Measurements from ENCODE around the gene CDYL2.
"Not testable (repeated sequence)": the region's sequence is repeated elsewhere in the genome, so short reads cannot be mapped to it uniquely, and the experiment has no call there.

The CDYL2 gene

DNA sequence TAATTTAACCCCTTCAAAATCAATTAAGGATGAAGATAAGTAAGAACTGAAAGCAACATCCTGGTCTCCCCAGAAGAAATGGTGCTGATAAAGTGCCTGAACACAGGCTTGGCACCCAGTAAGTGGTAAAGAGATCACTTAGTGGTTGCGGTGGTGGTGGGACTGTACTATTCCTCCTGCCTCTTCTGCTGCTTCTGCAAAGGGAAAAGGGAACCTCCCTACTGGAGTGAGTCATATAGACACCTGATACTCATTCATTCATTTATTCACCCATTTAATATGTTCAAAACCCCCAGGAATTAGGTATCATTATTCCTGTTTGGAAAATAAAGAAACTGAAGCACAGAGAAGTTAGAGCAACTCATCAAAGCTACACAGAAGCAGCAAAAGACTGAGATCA is 60.6 kb downstream of the CDYL2 start:
- DNase-seq (ENCODE audit: low spot score): no peak

DNA sequence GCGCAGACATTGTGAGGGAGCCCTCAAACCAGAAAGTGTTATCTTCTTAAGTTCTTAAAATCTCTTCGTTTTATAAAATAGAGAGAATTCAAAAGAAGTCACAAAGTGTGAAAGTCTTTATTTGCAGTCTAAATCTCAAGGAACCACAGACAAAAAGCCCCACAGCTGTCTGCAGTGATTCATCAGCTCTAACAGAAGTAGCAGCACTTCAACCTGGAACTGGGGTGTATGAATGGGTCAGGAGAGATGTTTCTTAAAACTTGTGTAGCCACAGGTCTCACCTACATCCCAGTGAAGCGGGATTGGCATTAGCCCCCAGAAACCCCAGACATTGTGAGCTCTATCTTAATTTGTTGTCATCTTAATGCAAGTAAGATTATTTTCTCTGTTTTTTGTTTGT is 61.1 kb downstream of the CDYL2 start:
- DNase-seq (ENCODE audit: low spot score): no peak

DNA sequence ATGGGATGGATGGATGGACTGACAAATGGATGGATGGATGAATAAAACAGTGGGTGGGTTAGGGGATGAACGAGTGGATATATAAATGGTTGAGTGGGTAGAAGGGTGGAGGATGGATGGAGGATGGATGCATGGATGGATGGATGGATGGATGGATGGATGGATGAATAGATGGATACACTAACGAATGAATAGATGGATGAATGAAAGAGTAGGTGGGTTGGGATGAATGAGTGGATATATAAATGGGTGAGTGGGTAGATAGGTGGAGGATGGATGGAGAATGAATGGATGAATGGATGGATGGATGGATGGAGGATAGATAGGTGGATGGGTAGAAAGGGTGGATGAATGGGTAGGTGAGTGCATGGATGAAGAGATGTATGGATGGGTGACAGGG is 62.1 kb downstream of the CDYL2 start:
- DNase-seq (ENCODE audit: low spot score): no peak

DNA sequence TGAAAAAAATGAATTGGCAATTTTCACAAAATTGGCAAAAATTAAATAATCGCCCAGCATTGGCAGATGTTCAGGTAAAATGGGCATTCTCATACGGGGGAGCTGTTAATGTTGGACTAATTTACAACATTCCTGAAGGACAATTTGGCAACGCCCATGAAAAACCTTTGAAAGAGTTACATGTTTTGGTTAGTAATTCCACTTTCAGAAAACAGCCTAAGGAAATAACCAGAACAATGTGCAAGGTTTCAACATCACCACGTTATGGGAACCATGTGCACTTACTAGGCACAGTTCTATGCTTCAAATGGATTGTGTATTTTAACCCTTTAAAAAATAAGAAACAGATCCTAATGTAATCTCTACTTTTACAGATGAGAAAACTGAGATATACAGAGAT is 62.7 kb downstream of the CDYL2 start:
- no peak for DNase-seq (ENCODE audit: low spot score)

DNA sequence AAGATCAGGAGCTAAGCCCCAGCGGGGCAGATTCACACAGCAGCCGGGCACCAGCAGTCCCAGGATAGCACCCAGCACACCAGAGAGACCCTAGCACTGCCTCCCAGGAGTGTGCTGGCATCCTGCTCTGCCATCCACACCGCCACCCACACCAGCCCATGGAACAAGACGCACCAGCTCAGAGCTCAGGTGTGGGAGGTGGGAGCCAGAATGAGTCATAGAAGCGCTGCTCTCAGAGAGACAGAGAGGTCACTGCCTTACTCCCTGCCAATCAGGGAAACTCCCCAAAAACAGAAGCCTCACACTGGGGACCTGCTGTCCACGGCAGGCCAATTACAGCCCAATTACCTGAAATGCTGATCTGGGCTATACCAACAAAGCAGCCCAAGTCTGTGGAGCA is 64.9 kb downstream of the CDYL2 start:
- DNase-seq (ENCODE audit: low spot score): no peak

DNA sequence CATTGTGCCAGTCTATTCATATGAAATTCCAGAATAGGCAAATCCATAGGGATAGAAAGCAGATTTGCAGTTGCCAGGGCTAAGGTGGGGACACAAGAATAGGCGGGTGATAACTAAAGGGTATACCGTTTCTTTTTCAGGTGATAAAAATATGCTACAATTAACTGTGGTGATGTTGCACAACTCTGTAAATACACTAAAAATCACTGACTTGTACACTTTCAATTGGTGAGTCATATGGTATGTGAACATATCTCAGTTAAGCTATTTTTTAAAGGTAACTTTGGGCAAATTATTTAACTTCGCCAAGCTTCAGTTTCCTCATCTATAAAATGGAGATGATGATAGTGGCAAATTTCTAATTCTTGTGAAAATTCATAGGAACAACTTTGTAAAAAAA is 65.9 kb downstream of the CDYL2 start:
- DNase-seq (ENCODE audit: low spot score): no peak

GRCh38 chr16:80735846-80736245 is 68.6 kb downstream of the CDYL2 start:
- no peak for DNase-seq (ENCODE audit: low spot score)

- no peak for DNase-seq (ENCODE audit: low spot score)
Observed at GRCh38 chr16:80733407-80733806, 71.0 kb downstream of the CDYL2 start.

DNA sequence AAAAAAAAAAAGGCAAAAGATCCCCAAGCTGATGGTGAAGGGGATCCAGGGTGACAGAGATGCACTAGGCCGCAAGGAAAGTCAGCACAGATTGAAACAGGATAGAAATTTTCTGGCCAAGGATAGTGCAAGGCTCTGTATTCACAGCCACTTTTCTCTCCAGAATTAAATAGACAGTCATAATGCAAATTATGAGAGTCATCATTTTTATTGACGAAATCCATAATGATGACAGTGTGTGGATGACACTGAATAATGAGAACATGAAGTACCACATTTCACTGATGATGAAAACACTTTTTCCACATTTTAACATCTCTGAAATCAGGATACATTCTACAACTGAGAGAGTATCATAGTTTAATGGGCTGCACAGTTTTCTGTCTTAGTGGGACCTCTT is 72.5 kb downstream of the CDYL2 start:
- no peak for DNase-seq (ENCODE audit: low spot score)

- DNase-seq (ENCODE audit: low spot score): not testable (repeated sequence)
Observed at GRCh38 chr16:80727066-80727763, 77.2 kb downstream of the CDYL2 start.

DNA sequence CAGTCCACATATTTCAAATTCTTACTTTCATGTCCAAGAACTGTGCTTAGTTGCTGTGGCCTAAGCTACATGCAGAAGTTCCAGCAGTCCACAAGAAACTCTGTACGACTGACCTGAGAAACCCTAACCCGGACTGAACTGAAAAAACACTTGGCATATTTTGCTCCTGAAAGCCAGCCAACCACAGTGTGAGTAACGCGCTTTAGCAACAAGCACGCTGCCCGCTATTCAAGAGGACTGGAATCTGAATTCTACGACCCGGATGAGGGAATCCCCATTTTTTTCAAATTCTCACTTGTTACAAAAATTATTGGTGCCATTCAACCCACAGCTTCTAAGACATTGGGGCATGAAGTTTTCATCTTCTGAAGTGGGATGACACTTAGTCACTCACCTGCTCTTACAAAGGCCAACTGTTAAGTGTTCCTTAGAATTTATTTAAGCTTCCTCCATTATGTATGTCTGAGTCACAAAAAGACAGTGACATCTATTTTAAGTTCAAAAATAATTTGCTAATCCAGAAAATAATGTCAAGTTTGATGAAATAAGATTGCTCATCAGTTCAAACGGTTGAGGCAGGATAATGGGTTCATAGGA is 78.7 kb downstream of the CDYL2 start:
- DNase-seq (ENCODE audit: low spot score): no peak

GRCh38 chr16:80723981-80724380 is 80.4 kb downstream of the CDYL2 start:
- DNase-seq (ENCODE audit: low spot score): no peak

- DNase-seq (ENCODE audit: low spot score): no peak
Observed at GRCh38 chr16:80723091-80723490, 81.3 kb downstream of the CDYL2 start.

DNA sequence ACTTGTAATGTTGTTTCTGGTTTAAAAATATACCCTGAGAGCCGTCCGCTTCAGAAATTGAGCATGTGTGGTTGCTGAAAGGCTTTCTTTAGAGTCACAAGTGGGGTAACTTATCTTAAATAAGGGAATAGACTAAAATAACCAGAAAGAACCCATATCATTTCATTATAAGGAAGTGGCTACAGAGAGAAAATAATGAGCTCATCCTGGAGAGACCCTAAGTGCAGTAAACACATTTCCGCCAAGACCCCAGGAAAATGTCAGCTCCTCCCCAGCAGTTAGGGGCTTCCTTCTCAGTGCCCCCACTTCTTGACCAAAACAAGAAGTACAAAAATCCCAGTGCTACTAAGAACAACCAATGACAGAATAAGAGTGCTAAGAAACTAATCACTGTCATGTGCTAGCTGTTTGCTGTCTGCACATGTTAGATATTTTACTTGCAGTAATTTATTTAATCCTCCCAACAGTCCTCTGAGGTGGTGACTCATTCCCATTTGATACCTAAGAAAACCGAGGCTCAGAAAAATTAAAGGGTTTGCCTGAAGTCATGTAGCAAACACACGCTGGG is 83.5 kb downstream of the CDYL2 start:
- DNase-seq (ENCODE audit: low spot score): no peak

DNA sequence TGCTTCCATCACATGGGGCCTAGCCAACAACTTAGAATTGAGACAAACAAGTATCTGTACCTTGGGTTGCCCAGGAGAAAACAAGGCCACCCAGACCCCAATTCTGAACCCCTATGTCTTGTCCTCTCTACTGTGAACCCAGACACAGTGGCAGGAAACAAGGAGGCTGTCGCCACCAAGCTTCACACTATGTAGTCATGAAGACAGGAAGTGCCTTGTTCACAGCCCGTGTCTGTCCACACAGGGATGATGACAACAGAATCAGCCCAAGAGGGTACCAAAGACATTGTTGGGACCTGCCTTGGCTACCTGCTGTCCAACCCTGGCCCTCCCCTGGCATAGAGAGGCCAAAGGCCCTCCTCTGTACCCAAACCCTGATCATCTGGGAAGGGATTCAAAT is 84.8 kb downstream of the CDYL2 start:
- no peak for DNase-seq (ENCODE audit: low spot score)

GRCh38 chr16:80718480-80719220 is 85.7 kb downstream of the CDYL2 start:
- no peak for DNase-seq (ENCODE audit: low spot score)

DNA sequence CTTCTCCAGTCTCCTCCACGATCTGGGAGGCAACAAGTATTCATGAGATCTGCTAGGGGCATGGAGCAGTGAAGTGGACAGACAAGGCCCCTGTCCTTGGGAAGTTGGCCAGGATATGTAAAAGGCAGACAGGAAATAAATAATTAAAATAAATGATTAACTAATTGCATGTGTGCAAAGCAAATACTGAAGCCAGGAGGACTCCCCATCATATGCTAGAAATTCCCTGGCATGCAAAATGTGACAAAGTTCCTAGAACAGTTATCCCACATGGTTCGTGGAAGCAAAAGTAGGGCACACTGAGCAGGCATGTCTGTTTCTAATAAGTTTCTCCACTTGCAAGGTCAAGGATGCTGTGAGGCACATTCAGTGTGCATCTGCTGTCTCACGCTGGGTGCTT is 86.8 kb downstream of the CDYL2 start:
- no peak for DNase-seq (ENCODE audit: low spot score)

DNA sequence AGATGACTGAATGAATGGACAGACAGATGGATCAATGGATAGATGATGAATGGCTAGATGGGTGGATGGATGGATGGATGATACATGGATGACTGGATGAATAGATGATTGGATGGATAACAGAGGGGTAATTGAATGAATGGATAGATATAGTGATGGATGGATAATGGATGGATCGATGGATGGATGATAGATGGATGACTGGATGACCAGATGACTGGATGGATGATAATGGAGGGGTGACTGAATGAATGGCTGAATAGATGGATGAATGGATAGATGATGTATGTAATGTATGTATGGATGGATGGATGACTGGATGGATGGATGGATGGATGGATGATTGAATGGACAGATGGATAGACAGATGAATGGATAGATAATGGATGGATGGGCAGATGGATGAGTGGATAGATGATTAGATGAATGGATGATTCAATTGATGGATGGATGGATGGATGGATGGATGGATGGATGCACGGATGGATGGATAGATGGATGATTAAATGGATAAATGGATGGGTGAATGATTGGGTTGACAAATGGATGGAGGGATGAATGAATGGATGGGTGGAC is 87.7 kb downstream of the CDYL2 start:
- no peak for DNase-seq (ENCODE audit: low spot score)

- no peak for DNase-seq (ENCODE audit: low spot score)
Observed at GRCh38 chr16:80711406-80711805, 93.0 kb downstream of the CDYL2 start.

DNA sequence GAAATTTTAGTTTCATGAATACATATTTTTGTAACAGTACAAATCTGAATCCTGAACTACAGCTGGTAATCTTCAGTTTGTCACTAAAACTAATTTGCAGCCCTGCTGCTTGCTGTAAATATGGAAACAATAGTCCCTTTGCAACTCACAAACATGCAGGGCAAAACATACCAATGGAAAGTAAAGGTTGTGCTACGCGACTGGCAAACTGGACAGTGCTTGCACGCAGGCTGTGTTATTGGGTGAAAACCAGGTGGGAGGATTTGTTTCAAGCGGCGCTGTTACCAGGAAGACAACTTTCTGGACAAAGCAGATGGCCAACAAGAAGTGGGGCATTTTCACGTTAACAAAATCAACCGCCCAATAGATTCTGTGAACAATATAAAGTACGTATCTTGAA is 93.5 kb downstream of the CDYL2 start:
- no peak for DNase-seq (ENCODE audit: low spot score)

DNA sequence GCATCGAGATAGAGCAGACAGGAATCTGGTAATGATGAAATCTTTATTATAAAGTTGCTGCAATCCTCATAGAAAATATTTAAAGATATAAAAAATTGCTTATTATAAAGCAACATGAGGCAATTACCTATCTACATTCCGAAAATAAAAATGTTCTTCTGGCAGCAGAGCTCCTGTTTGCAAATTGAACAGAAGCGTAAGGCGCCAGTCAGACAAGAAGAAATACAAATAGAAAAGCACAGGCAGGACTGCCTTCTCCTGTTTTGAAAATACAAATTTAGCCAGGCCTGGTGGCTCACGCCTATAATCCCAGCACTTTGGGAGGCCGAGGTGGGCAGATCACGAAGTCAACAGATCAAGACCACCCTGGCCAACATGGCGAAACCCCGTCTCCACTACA is 95.6 kb downstream of the CDYL2 start:
- DNase-seq (ENCODE audit: low spot score): no peak

- DNase-seq (ENCODE audit: low spot score): no peak
Observed at GRCh38 chr16:80707686-80708085, 96.7 kb downstream of the CDYL2 start.

DNA sequence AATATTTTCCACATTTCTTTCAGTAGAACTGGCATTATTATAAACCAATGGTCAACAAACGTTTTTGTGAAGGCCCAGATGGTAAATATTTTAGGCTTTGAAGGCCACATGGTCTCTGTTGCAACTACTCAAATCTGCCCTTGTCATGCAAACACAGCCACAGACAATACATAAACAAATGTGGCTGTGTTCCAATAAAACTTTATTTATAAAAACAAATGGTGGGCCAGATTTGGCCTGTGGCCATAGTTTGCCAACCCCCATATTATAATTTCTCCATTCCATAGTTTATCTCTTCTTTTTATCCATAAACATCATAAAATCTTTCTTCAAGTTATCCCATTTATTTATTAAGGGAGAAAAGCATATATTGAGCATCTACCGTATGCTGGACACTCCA is 98.8 kb downstream of the CDYL2 start:
- no peak for DNase-seq (ENCODE audit: low spot score)
